ENCODE results near the gene TMTC2.

The TMTC2 gene

DNA sequence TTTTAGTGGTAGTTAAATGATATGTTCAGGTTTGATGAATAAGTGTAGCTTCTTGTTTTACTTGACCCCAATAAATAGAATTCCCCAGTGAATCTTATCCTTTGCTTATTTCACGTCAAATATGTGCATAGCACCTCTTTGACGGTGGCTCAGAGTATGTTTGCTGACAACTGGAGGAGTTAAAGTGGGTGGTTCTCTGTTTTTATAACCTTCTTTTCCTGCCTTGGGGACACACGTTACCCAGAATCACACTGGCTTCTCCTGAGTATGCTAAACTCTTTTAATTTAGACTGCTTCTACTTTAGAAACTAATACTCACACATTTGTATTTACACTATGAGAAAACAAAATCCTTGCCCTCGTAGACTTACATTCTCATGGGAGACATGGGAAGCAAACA is 62.3 kb downstream of the TMTC2 start:
- Histone ChIP-seq H3K9me3 (ENCODE audit: low read length) (no peaks in the 10 kb centered on the region), H3K79me2 (ENCODE audit: insufficient read depth, low read length) (no peaks in the 10 kb centered on the region), H3K27ac (ENCODE audit: low read depth, low read length, poor library complexity, severe bottlenecking) (no peak overlapping the region), H2AFZ (ENCODE audit: low read length) (no peak overlapping the region), H3K4me1 (ENCODE audit: insufficient read depth, low read length, severe bottlenecking) (peaks cover 10% of the 10 kb centered on the region), H3F3A (ENCODE audit: insufficient read depth, low read length) (no peaks in the 10 kb centered on the region), H3K27me3 (ENCODE audit: insufficient read depth, low read length) (no peaks in the 10 kb centered on the region), H3K4me3 (ENCODE audit: low read depth, low read length, poor library complexity, severe bottlenecking) (no peak overlapping the region), H3K9me2 (ENCODE audit: low read depth, low read length) (no peaks in the 10 kb centered on the region), H4K20me1 (ENCODE audit: insufficient read depth, low read length) (no peaks in the 10 kb centered on the region), H3K36me3 (ENCODE audit: insufficient read depth, low read length) (no peaks in the 10 kb centered on the region), H3K9ac (ENCODE audit: low read length) (no peak overlapping the region), H3K4me2 (ENCODE audit: low read length) (no peak overlapping the region)
- TF ChIP-seq EZH2 (IDR thresholded peaks at IDR 0.05; ENCODE audit: borderline replicate concordance, low read length) (no peak), CTCF (IDR thresholded peaks at IDR 0.05; ENCODE audit: low read length) (no peak)

DNA sequence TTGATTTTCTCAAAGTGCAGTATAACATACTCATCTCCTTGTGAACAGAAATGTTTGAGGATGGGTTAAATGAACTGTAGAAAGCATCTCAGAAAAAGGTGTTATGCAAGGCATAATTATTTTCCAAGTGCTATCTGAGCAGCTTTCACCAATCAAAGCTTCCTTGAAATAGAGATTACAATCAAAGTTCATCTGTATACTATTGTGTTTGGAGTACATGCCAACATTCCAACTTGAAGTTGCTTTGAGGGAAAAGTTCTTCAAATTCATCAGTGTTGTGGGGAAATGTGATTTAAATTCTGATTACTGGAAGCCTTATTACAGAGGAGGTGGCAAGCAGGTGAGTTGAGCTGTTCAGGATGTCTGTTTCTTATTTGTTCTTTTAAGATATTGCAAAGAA is 68.2 kb downstream of the TMTC2 start:
- TF ChIP-seq CTCF (IDR thresholded peaks at IDR 0.05; ENCODE audit: low read length), result no peak
- no peak for TF ChIP-seq EZH2 (IDR thresholded peaks at IDR 0.05; ENCODE audit: borderline replicate concordance, low read length)
- no peaks in the 10 kb centered on the region for H3K36me3 ChIP-seq (ENCODE audit: insufficient read depth, low read length)

GRCh38 chr12:82756303-82756702 is 69.6 kb downstream of the TMTC2 start:
- Histone ChIP-seq H3K4me2 (ENCODE audit: low read length) (no peak overlapping the region), H3K9me3 (ENCODE audit: low read length) (no peaks in the 10 kb centered on the region), H3K9me2 (ENCODE audit: low read depth, low read length) (no peaks in the 10 kb centered on the region), H3K27me3 (ENCODE audit: insufficient read depth, low read length) (no peaks in the 10 kb centered on the region), H3K79me2 (ENCODE audit: insufficient read depth, low read length) (no peaks in the 10 kb centered on the region), H3K36me3 (ENCODE audit: insufficient read depth, low read length) (no peaks in the 10 kb centered on the region), H3K9ac (ENCODE audit: low read length) (no peak overlapping the region), H3F3A (ENCODE audit: insufficient read depth, low read length) (no peaks in the 10 kb centered on the region), H2AFZ (ENCODE audit: low read length) (no peak overlapping the region), H3K4me3 (ENCODE audit: low read depth, low read length, poor library complexity, severe bottlenecking) (no peak overlapping the region), H3K4me1 (ENCODE audit: insufficient read depth, low read length, severe bottlenecking) (peaks cover 10% of the 10 kb centered on the region), H3K27ac (ENCODE audit: low read depth, low read length, poor library complexity, severe bottlenecking) (no peak overlapping the region), H4K20me1 (ENCODE audit: insufficient read depth, low read length) (no peaks in the 10 kb centered on the region)
- TF ChIP-seq CTCF (IDR thresholded peaks at IDR 0.05; ENCODE audit: low read length), result no peak
- TF ChIP-seq EZH2 (IDR thresholded peaks at IDR 0.05; ENCODE audit: borderline replicate concordance, low read length), result no peak

More for the DNA sequence above, 68.2 kb downstream of the TMTC2 start:
- Histone ChIP-seq H2AFZ (ENCODE audit: low read length) (no peak overlapping the region), H3K4me1 (ENCODE audit: insufficient read depth, low read length, severe bottlenecking) (peaks cover 10% of the 10 kb centered on the region), H4K20me1 (ENCODE audit: insufficient read depth, low read length) (no peaks in the 10 kb centered on the region), H3F3A (ENCODE audit: insufficient read depth, low read length) (no peaks in the 10 kb centered on the region), H3K27ac (ENCODE audit: low read depth, low read length, poor library complexity, severe bottlenecking) (no peak overlapping the region), H3K9me3 (ENCODE audit: low read length) (no peaks in the 10 kb centered on the region), H3K27me3 (ENCODE audit: insufficient read depth, low read length) (no peaks in the 10 kb centered on the region), H3K9me2 (ENCODE audit: low read depth, low read length) (no peaks in the 10 kb centered on the region), H3K9ac (ENCODE audit: low read length) (no peak overlapping the region), H3K4me2 (ENCODE audit: low read length) (no peak overlapping the region), H3K79me2 (ENCODE audit: insufficient read depth, low read length) (no peaks in the 10 kb centered on the region), H3K4me3 (ENCODE audit: low read depth, low read length, poor library complexity, severe bottlenecking) (no peak overlapping the region)
